ENCODE data around the gene TINAGL1.

The TINAGL1 gene

GRCh38 chr1:31628931-31629556 lies 52.7 kb downstream of the TINAGL1 start:
- no peak for DNase-seq

GRCh38 chr1:31632649-31633048 lies 56.3 kb downstream of the TINAGL1 start:
- no peak for DNase-seq

- DNase-seq = no peak
Observed at GRCh38 chr1:31633117-31633516, 56.8 kb downstream of the TINAGL1 start.

All from NCI-H2029 (cell line).